ENCODE results near the gene RPS6KA2. TPM values are rescaled to one million over a fixed set of nuclear protein-coding genes. Genes with fewer than 3 reads are reported as not detected.

Gene RPS6KA2
- polyA plus RNA-seq, 3 donors: 32.0 to 35.9 (median 35.2) TPM

- no peak for DNase-seq (ENCODE audit: low read depth in 3 of 3, low spot score in 2 of 3)
Observed at GRCh38 chr6:166508726-166509125, 118.3 kb downstream of the RPS6KA2 start.

DNA sequence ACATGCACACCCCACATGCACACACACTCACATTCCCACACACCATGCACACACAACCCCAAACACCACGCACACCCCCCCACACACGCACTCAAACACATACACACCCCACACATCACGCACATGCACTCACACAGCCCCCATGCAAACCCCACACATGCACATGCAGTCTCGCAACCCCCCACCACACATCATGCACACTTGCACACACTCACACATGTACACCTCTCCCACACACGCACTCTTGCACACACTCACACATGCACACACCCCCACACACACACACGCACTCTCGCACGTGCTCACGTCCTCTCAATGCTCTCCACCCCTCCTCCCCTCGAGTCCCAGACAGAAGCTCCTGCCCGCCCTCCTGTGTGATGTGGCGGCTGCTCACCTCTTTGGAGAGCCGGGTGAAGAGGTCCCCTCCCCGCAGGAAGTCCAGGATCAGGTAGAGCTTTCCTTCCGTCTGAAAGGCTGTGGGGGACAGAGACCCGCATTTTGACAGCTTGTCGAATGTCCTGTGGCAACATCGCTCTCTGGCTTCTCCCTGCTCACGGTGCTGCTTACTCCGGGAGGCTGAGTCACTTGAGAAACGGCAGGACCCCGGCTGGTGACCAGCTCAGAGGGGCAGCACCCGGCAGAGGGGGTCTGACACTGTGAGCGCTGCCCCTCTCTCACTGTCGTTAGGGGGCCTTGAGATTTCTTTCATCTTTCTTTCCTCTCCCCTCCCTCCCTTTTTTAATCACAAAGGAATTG lies 119.1 kb downstream of the RPS6KA2 start:
- no peak for DNase-seq (ENCODE audit: low read depth in 3 of 3, low spot score in 2 of 3)

DNA sequence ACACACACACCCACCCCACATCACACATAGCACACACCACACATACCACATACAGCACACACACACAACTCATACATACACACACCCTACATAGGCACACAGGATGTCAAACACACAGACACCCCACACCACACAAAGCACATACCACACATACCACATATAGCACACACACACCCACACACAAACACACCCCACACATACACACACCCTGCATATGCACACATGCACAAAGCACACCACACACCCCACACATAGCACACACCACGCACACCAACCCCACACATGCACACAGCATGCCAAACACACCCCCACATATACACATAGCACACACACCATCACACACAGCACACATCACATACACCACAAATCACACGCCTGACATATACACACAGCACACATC lies 119.7 kb downstream of the RPS6KA2 start:
- DNase-seq (ENCODE audit: low read depth in 3 of 3, low spot score in 2 of 3): no peak

- DNase-seq (ENCODE audit: low read depth in 3 of 3, low spot score in 2 of 3): no peak
Observed at GRCh38 chr6:166505133-166505905, 121.7 kb downstream of the RPS6KA2 start.

GRCh38 chr6:166504100-166504499 lies 123.0 kb downstream of the RPS6KA2 start:
- no peak for DNase-seq (ENCODE audit: low read depth in 3 of 3, low spot score in 2 of 3)

DNA sequence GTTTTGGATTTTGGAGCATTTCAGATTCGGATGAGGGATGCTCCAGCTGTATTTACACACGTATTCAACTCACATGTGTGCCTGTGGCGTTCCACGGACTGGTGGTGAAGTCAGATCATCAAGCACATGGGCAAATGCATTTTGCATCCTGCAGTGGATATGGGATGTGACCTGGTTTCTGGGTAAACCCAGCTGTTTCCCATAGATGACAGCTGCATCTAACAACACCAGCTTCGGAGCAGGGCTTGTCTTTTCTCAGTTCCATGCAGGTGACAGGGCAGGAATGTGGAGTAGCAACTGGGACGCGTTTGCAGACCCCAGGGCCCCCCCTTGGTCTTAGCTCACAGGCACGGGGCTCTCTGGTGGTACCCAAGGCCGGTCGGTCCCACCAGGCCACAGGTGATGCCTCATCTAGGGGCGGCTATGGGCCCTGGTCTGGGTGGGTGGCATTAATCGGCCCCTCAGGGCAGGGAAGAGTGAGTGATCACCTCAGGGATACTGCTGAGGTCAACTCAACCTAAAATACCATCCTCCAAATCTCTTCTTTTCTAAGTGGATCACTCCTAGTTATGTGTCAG lies 123.8 kb downstream of the RPS6KA2 start:
- DNase-seq (ENCODE audit: low read depth in 3 of 3, low spot score in 2 of 3): no peak

- no peak for DNase-seq (ENCODE audit: low read depth in 3 of 3, low spot score in 2 of 3)
Observed at GRCh38 chr6:166502453-166502852, 124.6 kb downstream of the RPS6KA2 start.

DNA sequence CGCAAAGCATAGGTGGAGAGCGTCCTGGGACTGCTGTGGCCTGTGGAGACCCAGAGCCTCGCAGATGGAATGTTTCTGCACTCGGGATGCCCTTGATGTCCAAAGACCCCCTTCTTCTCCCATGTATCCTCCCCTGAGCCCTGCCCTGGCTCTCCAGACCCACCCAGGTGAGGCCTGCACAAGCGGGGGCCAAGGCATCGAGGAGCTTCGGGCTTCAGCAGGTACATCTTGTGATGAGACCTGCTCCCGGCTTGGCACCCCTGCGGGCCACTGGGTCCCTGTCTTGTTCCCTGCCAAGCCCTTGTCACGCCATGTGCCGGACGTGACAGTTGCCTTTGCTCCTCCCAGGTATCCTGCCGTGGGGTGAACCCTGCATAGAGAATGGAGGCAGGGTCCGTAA lies 125.8 kb downstream of the RPS6KA2 start:
- no peak for DNase-seq (ENCODE audit: low read depth in 3 of 3, low spot score in 2 of 3)

GRCh38 chr6:166500246-166500645 lies 126.8 kb downstream of the RPS6KA2 start:
- DNase-seq (ENCODE audit: low read depth in 3 of 3, low spot score in 2 of 3): no peak

DNA sequence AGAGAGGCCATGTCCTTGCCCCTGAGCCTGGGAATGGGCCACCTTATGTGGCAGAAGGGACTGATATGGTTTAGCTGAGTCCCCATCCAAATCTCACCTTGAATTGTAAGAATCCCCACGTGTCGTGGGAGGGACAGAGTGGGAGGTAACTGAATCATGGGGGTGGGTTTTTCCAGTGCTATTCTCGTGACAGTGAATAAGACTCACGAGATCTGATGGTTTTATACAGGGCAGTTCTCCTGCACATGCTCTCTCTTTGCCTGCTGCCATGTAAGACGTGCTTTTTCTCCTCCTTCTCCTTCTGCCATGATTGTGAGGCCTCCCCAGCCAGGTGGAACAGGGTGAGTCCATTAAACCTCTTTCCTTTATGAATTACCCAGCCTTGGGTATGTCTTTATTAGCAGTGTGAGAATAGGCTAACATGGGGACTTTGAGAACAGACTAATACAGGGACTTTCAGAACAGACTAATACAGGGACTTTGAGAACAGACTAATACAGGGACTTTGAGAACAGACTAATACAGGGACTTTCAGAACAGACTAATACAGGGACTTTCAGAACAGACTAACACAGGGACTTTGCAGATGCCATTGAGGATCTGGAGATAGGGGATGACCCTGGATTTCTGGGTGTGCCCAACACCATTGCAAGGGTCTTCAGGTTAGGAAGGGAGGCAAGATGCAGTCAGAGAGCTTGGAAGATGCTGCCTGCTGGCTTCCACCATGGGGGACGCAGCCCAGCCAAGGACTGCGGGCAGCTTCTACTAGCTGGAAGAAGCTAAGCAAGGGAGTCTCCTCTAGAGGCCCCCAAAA lies 127.5 kb downstream of the RPS6KA2 start:
- DNase-seq (ENCODE audit: low read depth in 3 of 3, low spot score in 2 of 3): no peak

GRCh38 chr6:166498661-166499349 lies 128.2 kb downstream of the RPS6KA2 start:
- DNase-seq (ENCODE audit: low read depth in 3 of 3, low spot score in 2 of 3): no peak

GRCh38 chr6:166498228-166498627 lies 128.8 kb downstream of the RPS6KA2 start:
- DNase-seq (ENCODE audit: low read depth in 3 of 3, low spot score in 2 of 3): no peak

DNA sequence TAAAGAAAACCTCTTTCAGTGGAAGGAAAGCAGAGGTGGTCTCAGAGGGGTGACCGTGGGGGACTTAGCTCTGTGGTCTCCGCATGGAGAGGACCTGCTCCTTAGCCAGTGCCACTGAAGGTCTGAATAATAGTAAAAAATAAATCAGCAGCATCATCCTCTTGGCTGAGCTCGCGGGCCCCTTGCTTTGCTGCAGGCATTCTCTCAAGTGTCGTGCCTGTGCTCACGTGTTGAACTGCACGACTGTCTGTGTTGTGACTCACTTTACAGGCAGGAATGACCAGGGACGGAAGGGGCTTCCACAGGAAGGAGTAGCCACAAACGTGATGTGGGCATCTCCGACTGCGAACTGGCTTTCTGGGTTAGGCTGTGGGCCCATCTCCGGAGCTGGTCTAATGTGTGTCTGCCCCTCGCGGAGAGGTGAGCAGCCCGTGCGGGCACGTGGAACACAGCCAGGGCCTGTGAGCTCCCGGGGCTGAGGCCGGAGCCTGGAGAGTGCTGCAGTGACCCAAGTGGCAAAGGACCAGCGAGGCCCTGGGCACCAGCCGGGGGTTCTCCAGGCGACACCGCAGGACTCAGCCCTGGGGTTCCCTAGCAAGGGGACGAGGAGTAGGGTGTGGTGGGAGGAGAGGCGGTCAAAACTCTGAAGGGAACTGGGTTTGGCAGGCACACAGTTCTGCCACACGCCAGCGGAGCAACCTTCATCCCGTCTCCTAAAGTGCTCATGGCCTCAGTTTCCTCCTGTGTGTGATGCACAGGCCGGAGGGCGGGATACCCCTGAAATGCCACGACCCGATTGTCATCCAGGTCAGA lies 129.8 kb downstream of the RPS6KA2 start:
- no peak for DNase-seq (ENCODE audit: low read depth in 3 of 3, low spot score in 2 of 3)

GRCh38 chr6:166496460-166496859 lies 130.6 kb downstream of the RPS6KA2 start:
- DNase-seq (ENCODE audit: low read depth in 3 of 3, low spot score in 2 of 3): no peak

DNA sequence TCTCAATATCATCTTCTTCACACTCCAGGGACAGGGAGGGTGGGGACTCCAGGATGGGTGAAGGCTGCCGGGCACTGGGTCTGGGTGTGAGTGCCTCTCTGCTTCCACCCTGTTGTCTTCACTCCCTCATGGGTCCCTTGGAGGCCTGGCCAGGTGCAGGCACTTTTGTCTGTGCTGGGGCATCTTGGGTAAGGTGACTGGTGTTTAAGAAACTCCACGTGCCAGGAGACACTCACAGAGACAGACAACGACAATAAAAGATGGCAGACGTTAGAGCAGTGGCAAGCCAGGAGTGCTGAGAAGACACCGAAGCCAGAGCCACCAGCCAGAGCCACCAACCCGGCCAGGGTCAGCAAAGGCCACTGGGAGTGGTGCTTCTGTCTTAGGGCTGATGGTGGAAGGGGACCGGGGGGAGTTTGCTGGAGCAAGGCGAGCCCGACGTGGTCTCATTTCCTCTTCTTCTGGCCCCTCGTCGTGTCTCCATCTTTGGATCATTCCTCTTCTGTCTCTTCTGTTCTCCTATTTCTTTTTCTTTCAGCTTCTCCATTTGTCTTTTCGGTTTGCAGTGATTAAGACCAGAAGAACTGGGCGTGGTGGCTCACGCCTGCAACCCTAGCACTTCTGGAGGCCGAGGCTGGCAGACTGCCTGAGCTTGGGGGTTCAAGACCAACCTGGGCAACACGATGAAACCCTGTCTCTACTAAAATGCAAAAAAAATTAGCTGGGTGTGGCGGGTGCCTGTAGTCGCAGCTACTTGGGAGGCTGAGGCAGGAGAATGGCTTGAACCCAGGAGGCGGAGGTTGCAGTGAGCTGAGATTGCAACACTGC lies 131.3 kb downstream of the RPS6KA2 start:
- no peak for DNase-seq (ENCODE audit: low read depth in 3 of 3, low spot score in 2 of 3)

DNA sequence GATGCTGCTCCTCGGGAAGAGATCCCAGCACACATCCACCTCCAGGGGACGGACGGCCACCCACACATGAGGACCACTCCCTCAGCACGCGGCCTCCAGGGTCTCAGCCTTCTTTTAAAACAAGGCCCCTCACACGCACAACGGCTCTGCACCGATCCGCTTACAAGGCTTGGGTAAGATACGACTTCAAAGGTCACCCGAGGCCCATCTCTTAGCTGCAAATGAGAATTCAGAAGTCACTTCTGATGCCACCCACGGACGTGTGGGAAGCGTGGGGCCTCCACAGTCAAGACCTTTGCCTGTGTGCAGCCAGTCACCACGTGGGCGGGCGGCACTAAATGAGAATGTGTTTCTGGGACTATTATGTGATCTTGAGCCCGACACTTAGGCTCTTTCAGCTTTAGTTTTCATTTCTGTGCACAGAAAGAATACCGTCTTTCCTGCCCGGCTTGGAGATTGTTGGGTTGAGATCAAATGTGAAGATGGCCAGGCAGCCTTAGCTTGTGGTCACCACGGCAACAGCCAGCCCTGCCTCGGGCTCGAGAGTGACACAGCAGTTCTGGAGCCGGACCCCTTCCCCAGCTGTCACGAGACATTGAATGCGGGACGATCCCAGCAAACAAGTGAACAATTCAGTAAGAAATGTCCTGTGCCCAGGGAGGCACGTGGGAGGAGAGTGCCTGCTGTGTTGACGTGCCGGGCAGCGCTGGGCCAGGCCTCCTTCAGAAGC lies 132.1 kb downstream of the RPS6KA2 start:
- DNase-seq (ENCODE audit: low read depth in 3 of 3, low spot score in 2 of 3): no peak

DNA sequence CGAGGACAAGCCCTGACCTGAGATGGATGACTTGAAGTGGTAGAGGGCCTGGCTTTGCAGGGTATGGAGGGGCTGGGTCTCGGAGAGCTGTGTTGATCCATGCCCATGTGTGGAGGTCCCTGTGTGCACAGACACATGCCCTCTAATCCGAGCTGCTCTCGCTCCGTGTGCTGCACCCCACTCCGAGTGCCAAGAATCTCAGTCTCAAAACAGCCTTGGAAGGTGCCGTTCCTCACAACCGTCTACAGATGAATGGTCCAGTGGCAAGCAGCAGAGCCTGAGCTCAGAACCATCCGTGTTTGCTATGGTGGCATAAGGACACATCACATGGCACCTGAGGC lies 133.0 kb downstream of the RPS6KA2 start:
- DNase-seq (ENCODE audit: low read depth in 3 of 3, low spot score in 2 of 3): no peak

DNA sequence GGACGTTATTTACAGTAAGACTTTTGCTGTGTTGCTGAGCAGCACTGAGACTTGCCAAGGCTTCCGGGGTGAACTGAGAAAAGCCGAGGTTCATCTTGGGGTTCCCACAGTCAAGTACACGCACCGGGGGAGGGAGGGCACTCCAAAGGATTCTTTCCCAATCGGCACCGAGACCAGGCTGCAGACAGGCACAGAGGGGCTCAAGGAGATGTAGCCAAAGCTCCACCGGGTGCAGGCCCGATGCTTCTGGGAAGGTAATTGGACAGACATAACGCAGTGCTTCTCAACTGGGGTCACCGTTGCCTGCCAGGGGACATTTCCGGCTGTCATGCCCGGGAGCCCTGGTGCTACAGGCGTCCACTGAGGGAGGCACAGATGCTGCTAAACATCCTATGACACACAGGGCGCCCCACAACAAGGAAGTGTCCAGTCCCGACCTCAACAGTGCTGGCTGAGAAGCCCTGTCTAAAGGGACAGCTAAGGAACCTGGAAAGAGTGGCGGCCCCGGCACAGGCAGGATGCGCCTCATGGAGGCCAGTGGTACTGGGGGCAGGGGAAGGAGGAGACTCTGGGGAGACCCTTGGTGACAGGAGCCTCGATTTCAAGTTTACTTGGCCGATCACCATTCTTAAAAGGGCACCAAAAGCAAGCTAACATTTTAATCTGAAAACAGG lies 133.5 kb downstream of the RPS6KA2 start:
- DNase-seq (ENCODE audit: low read depth in 3 of 3, low spot score in 2 of 3): no peak
